Astrocyte of the cerebellum (primary cell): ENCODE data around the gene POLD1.

ENCODE experiments used
- DNase-seq: peaks from one replicate; pipeline ENCODE4 v3.0.0-alpha.2; 2011; ENCODE audit warnings: low read depth
- H3K4me3 ChIP-seq: 2 replicates; pipeline ENCODE4 v1.5.1; 2011; ENCODE audit warnings: mild to moderate bottlenecking, low read depth, low read length, moderate library complexity
- in situ Hi-C: cut with HindIII; loops from 2 replicates; pipeline ENCODE4 v1.10.0; 2017; ENCODE audit warnings: low sequenced_read_pairs
- TF ChIP-seq, protein P1 (sequence below): IDR thresholded peaks from 2 replicates; pipeline ENCODE4 v1.5.1; 2012; ENCODE audit warnings: low read length, low read depth, moderate library complexity, mild to moderate bottlenecking; ENCODE audit errors: missing control alignments

POLD1 gene

DNA sequence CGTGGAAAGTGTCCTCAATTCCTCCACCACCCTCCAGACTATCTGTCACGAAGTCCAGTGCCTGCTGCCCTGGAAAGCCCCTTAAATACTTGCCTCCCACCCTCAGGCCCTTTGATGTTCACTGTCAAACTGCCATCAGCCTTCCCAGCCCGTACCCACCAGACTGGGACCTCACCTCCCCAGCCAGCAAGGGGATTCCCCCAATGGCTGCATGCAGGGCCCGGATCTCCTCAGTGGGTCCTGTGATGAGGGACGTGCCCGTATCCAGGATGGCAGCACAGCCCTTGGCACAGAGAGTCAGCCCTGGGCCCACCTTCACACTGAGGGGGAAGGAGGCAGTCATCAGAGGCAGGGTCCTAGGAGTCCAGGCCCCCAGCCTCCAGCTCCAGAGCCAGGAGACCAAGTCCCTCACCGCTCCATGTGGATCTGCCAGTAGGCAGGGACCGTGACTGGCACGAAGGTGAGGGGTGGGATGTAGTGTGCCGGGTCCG lies 24.8 kb upstream of the POLD1 start:
- TF ChIP-seq, protein P1, sequence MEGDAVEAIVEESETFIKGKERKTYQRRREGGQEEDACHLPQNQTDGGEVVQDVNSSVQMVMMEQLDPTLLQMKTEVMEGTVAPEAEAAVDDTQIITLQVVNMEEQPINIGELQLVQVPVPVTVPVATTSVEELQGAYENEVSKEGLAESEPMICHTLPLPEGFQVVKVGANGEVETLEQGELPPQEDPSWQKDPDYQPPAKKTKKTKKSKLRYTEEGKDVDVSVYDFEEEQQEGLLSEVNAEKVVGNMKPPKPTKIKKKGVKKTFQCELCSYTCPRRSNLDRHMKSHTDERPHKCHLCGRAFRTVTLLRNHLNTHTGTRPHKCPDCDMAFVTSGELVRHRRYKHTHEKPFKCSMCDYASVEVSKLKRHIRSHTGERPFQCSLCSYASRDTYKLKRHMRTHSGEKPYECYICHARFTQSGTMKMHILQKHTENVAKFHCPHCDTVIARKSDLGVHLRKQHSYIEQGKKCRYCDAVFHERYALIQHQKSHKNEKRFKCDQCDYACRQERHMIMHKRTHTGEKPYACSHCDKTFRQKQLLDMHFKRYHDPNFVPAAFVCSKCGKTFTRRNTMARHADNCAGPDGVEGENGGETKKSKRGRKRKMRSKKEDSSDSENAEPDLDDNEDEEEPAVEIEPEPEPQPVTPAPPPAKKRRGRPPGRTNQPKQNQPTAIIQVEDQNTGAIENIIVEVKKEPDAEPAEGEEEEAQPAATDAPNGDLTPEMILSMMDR, result no peak
- no peak for DNase-seq
- in situ Hi-C loops, result no loop called here
- H3K4me3 ChIP-seq, result no peak overlapping the region

DNA sequence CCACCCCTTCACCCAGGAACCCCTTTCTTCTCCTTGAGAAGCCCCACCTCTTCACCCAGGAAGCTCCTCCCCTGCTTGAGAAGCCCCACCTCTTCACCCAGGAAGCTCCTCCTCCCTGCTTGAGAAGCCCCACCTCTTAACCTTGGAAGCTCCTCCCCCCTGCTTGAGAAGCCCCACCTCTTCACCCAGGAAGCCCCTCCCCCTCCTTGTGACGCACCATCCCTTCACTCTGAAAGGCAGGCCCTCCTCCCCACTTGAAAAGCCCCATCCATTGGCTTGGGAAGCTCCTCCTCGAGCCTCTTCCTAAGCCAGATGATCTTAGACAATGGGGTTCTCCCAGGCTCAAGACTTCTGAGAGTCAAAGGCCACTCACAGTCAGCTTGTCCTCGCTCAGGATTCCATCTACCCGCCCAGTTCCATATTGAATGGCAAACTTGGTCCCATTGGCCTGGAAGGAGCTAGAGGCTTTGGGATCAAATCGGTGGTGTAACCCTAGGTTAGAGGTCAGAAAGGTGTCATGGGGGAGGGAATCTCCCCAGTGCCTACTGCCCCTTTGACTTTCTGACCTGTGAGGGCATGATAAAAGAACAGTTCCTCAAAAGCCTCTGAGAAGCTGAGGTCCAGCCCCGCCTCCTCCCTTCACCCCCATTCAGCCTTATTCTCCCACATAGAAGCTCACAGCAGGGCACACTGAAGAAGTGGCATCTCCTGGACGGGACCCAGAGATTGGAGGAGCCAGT lies 22.7 kb upstream of the POLD1 start:
- TF ChIP-seq, protein P1, result no peak
- no peak for DNase-seq
- in situ Hi-C loops, result no loop called here
- no peak overlapping the region for H3K4me3 ChIP-seq

DNA sequence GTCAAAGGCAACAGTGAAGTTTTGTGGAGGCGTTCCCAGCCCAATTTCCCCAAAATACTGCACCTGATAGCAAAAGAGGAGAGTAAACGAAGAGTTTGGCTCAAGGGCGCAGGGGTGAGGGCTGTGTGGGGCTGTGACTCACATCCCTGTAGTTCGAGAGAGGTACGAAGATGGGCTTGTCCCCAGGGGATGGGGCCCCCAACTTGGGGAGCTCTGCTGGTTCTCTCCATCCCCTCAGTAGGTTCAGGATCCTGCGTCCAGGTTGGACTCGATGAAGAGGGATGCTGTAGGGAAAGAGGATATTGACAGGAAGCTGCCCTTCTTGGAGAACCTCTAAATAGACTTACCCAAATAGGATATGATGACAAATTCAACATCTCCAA lies 22.1 kb upstream of the POLD1 start:
- no peak overlapping the region for H3K4me3 ChIP-seq
- no peak for DNase-seq
- in situ Hi-C loops, result no loop called here
- TF ChIP-seq, protein P1, result no peak

DNA sequence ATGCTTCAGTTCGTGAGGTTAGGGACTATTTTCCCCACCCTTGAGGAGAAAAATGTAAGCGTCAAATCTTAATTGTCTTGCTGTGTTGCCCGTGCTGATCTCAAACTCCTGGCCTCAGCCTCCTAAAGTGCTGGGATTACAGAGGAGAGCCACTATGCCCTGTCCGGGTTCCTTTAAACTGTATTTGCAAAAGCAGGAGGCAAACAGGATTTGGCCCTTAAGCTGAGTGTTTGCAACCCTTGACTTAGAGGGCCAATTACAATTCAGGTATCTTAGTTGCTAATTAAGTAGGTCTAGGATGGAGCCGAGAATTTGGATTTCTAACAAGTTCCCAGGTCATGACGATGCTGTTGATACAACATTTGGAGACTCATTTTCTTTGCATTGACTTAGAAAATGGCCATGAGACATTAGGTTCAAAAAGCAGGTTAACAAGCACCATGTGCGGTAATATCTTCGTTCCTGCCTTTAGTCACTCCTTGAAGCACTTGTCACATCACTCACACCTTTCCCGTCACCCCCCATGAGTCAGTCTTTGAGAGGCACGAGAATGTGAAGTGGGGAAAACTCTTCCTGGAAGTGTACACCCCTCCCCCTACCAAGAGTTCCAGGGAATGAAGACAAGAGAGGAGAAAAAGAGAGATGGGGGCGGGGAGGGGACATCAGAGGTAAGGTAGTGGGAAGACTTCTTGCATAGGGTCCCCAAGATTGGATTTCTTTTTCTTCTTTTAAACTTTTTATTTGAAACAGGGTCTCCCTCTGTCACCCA lies 21.3 kb upstream of the POLD1 start:
- TF ChIP-seq, protein P1, result no peak
- H3K4me3 ChIP-seq, result no peak overlapping the region
- no peak for DNase-seq
- in situ Hi-C loops, result no loop called here

DNA sequence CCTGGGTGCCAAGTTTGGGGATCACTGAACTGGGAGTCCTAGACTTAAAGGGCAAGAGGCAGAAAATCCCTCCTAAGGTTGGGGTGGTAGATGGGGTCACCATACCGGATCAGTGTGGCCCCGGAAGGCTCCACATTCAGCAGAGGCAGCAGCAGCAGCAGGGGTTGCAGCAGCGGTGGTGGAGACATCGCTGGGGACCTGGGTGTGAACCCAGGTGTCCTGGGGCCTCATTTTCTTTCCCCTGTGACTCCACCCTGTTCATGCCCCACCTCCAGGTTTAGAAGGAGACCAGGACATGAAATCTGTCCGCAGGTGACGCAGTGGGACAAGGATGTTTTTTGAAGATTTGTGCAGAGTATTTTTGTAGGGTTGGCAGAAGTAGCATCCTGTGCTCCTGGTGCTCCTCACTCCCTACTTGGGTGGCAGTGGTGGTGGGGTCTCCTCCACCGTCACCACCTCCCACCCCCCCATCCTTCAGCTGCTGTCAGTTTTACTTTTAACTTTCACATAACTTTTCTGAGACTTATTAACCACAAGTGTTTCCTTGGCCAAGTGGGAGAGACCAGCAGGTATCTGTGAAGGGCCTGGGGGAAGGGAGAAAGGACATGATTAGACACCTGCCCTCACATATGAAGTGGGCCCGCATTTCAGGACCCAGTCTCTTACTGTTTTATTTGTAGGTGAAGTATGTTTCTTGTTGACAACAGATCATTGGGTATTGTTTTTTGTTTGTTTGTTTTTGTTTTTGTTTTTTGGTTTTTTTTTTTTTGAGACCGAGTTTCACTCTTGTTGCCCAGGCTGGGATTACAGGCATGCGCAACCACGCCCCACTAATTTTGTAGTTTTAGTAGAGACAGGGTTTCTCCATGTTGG lies 18.5 kb upstream of the POLD1 start, which contains the start of gene NAPSA:
NAPSA (minus strand) TSS at position 206 of the 873 bp plus-strand sequence; CDS start at position 188, 18 bp downstream.
- no peak within 1 kb of the TSS for H3K4me3 ChIP-seq
- TF ChIP-seq, protein P1, result no peak
- no peak for DNase-seq
- in situ Hi-C loops, result no loop called here
